Articular chondrocyte of knee joint (primary cell): ENCODE data around the gene TEX13D. TPM values are rescaled to one million over a fixed set of nuclear protein-coding genes. Genes with fewer than 3 reads are reported as not detected.

Source experiments
- small RNA-seq: library from RNA; depleted of rRNA; stranded (forward); fragments of <200 nt; gene quantifications from one replicate; pipeline ENCODE3, GENCODE V24; 2012
- total RNA-seq: library from RNA; depleted of rRNA; stranded (reverse); fragments of >200 nt; gene quantifications from 2 replicates; pipeline ENCODE4 v1.2.3, GENCODE V29; 2012

Gene TEX13D
- total RNA-seq = not detected in 2 replicates

DNA sequence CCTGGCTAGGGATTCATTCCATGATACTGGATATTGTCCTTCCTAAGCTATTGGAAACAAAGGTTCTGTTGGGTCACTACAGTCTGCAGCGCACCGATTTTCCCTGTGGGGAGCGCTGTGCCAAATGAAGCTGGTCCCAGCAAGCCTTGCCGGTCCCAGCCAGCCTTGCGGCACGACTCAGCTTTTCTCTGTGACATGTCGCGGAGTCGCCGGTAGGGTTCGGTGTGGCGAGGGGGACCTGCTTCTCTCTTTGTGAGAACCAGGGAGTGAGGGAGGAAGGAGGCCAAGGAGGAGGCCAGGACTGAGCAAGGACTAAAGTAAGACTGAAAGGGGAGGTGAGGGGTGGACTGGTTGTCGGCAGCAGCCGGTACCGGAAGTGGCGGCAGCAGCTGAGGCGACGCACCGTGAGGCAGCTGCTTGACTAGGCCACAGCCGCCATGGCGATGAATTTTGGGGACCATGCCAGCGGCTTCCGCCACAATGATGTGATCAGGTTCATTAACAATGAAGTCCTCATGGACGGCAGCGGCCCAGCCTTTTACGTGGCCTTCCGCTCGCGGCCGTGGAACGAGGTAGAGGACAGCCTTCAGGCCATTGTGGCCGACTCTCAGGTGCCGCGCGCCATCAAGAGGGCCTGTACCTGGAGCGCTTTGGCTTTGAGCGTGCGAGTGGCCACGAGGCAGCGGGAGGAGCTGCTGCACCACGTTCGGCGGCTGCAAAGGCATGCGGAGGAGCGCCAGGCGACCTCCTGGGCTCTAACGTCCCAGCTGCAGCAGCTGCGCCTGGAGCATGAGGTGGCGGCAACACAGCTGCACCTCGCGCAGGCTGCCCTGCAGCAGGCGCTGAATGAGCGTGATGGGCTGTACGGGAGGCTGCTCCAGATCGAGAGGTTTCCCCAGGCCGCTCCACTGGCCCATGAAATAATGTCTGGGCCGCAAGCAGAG is at the start of gene TEX13D:
TEX13D (plus strand) TSS at position 180 of the 944 bp plus-strand sequence; CDS start at position 438, 258 bp downstream.

GRCh38 chrX:124346117-124346876 is 13.8 kb downstream of the TEX13D start, which contains the start of gene SH2D1A:
TSS of gene SH2D1A (plus strand) at chrX:124346563. CDS start at chrX:124346643, 80 bp downstream.

Small RNAs within 50 kb of the gene (small RNA-seq; reads per million reads assigned to genes)
- not detected for gene AL022718.1

Other genes starting within 250 kb of the TEX13D start
- not detected in 2 replicates for gene SH2D1A, start 13.9 kb downstream of the TEX13D start, total RNA-seq